Measurements from ENCODE around the gene TSC22D1.

The TSC22D1 gene

DNA sequence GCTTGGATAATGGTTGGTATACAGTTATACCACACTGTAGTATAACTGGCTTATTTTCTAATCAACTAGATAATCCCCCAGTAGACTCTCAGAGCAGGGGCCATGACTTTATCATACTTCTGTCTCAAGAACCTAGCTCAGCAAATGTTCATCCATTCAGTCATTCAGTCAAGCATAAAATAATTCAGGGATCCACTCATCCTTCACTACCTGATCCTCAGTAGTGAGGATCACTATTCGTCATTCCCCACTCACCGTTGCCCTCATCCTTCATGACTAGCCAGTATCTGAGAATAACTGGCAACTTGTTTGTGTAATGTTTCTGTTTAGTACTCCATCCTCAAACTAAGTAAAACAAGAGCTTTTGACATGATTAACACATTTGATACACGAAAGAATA lies 77.6 kb downstream of the TSC22D1 start:
- TF ChIP-seq TAF1 (IDR thresholded peaks at IDR 0.05; ENCODE audit: borderline replicate concordance, insufficient read depth, low read length) (no peak), FOXP2 (optimal IDR thresholded peaks at IDR 0.05; ENCODE audit: borderline replicate concordance, extremely low read depth, extremely low read length, insufficient read depth) (no peak), POLR2AphosphoS5 (IDR thresholded peaks at IDR 0.05; ENCODE audit: low read depth, low read length) (no peak), SIN3A (IDR thresholded peaks at IDR 0.05; ENCODE audit: borderline replicate concordance, insufficient read depth, low read length) (no peak)
- TF ChIP-seq, protein P1, sequence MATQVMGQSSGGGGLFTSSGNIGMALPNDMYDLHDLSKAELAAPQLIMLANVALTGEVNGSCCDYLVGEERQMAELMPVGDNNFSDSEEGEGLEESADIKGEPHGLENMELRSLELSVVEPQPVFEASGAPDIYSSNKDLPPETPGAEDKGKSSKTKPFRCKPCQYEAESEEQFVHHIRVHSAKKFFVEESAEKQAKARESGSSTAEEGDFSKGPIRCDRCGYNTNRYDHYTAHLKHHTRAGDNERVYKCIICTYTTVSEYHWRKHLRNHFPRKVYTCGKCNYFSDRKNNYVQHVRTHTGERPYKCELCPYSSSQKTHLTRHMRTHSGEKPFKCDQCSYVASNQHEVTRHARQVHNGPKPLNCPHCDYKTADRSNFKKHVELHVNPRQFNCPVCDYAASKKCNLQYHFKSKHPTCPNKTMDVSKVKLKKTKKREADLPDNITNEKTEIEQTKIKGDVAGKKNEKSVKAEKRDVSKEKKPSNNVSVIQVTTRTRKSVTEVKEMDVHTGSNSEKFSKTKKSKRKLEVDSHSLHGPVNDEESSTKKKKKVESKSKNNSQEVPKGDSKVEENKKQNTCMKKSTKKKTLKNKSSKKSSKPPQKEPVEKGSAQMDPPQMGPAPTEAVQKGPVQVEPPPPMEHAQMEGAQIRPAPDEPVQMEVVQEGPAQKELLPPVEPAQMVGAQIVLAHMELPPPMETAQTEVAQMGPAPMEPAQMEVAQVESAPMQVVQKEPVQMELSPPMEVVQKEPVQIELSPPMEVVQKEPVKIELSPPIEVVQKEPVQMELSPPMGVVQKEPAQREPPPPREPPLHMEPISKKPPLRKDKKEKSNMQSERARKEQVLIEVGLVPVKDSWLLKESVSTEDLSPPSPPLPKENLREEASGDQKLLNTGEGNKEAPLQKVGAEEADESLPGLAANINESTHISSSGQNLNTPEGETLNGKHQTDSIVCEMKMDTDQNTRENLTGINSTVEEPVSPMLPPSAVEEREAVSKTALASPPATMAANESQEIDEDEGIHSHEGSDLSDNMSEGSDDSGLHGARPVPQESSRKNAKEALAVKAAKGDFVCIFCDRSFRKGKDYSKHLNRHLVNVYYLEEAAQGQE (IDR thresholded peaks at IDR 0.05; ENCODE audit: insufficient read depth in 1 of 2, low read depth in 2 of 2, low read length in 2 of 2): no peak

DNA sequence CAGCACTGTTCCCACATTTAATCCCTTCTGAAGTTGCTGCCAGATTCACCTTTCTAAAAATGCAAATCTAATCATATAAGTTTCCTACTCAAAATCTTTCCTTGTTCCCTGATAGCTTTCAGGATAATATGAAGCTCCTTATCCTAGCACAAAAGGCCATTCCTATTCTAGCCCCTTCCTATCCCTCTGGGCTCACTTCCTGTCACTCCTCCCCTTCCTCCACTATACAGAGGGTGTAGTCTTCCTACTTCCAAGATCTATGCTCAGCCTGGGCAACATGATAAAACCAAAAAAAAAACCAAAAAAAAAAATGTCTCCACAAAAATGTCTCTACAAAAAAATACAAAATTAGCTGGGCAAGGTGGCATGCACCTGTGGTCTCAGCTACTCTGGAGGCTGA lies 78.3 kb downstream of the TSC22D1 start:
- TF ChIP-seq POLR2AphosphoS5 (IDR thresholded peaks at IDR 0.05; ENCODE audit: low read depth, low read length) (no peak), TAF1 (IDR thresholded peaks at IDR 0.05; ENCODE audit: borderline replicate concordance, insufficient read depth, low read length) (no peak)
- TF ChIP-seq, protein P1 (IDR thresholded peaks at IDR 0.05; ENCODE audit: insufficient read depth in 1 of 2, low read depth in 2 of 2, low read length in 2 of 2): no peak

DNA sequence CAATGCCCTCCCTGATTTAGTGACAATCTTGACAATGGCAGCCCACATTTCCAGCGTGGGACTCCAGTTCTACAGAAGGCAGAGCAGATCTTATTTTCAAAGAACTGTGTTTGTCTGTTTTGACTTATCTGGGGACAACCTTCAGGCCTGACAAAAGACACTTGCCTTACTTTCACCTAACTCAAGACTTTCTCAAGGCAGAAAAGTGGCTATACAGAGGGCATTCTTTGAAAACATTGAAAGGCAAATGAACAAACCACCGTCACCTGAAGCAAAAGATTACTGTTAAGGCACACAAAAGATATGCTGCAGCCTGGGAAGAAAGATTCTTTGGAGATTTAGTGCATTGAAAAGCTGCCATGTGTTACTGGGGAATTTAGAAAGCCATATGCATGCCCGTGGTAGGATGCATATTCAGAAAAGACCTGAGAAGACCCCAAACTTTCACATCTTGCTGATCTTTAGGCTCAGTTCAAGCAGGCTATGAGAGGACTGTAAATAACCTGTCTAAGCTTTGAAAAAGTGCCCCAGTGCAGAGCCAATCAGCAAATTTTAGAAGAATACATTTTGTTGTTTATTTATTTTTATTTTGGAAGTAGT lies 82.8 kb downstream of the TSC22D1 start:
- TF ChIP-seq FOXP2 (optimal IDR thresholded peaks at IDR 0.05; ENCODE audit: borderline replicate concordance, extremely low read depth, extremely low read length, insufficient read depth) (no peak), POLR2AphosphoS5 (IDR thresholded peaks at IDR 0.05; ENCODE audit: low read depth, low read length) (no peak), TAF1 (IDR thresholded peaks at IDR 0.05; ENCODE audit: borderline replicate concordance, insufficient read depth, low read length) (no peak)

DNA sequence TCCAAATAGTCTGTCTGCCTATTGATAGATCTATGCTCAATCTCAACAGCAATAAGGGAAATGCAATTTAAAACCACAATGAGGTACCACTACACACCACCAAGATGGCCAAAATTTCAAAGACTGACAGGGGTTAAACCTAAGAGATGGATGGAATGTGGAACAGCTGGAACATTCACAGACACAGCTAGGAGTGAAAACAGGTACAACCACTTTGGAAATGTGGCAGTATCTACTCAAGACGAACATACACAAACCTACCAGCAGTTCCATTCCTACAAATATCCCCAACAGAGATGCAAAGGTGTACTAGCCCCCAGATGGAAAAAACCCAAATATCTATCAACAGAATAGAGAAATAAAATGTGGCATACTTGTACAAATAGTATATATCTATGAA lies 86.4 kb downstream of the TSC22D1 start:
- no peak for TF ChIP-seq TAF1 (IDR thresholded peaks at IDR 0.05; ENCODE audit: borderline replicate concordance, insufficient read depth, low read length)
- TF ChIP-seq FOXP2 (optimal IDR thresholded peaks at IDR 0.05; ENCODE audit: borderline replicate concordance, extremely low read depth, extremely low read length, insufficient read depth): no peak
- TF ChIP-seq SIN3A (IDR thresholded peaks at IDR 0.05; ENCODE audit: borderline replicate concordance, insufficient read depth, low read length): no peak
- TF ChIP-seq, protein P1 (IDR thresholded peaks at IDR 0.05; ENCODE audit: insufficient read depth in 1 of 2, low read depth in 2 of 2, low read length in 2 of 2): no peak
- no peak for TF ChIP-seq POLR2AphosphoS5 (IDR thresholded peaks at IDR 0.05; ENCODE audit: low read depth, low read length)

DNA sequence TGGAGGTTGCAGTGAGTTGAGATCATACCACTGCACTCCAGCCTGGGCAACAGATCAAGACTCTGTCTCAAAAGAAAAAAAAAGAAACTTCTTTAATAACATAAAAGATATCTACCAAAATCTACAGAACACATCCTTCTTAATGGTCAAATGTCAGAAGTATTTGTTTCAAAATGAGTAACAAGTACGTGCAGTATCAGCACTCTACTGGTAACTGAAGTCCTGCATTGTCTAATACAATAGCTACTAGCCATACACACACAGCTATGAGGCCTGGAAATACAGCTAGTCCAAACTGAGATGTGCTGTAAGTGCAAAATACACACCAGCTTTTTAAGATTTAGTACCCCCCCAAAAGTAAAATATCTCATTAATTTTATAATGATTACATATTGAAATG lies 88.1 kb downstream of the TSC22D1 start:
- TF ChIP-seq SIN3A (IDR thresholded peaks at IDR 0.05; ENCODE audit: borderline replicate concordance, insufficient read depth, low read length): no peak
- TF ChIP-seq, protein P1 (IDR thresholded peaks at IDR 0.05; ENCODE audit: insufficient read depth in 1 of 2, low read depth in 2 of 2, low read length in 2 of 2): no peak
- no peak for TF ChIP-seq FOXP2 (optimal IDR thresholded peaks at IDR 0.05; ENCODE audit: borderline replicate concordance, extremely low read depth, extremely low read length, insufficient read depth)
- no peak for TF ChIP-seq POLR2AphosphoS5 (IDR thresholded peaks at IDR 0.05; ENCODE audit: low read depth, low read length)
- no peak for TF ChIP-seq TAF1 (IDR thresholded peaks at IDR 0.05; ENCODE audit: borderline replicate concordance, insufficient read depth, low read length)

Measured in PFSK-1 (cell line).